GM19239 (cell line): ENCODE data around the gene UBP1.
"Not testable (repeated sequence)": the region's sequence is repeated elsewhere in the genome, so short reads cannot be mapped to it uniquely, and the experiment has no call there.

Experiments
- DNase-seq: peaks from one replicate; pipeline ENCODE4 v3.0.0; 2011; ENCODE audit warnings: low spot score; ENCODE audit not compliant: insufficient read length
- FAIRE-seq: peaks from 2 replicates; lab custom pipeline; 2011; peaks lifted over from hg19 to GRCh38; lab: Jason Lieb, UNC

The UBP1 gene

DNA sequence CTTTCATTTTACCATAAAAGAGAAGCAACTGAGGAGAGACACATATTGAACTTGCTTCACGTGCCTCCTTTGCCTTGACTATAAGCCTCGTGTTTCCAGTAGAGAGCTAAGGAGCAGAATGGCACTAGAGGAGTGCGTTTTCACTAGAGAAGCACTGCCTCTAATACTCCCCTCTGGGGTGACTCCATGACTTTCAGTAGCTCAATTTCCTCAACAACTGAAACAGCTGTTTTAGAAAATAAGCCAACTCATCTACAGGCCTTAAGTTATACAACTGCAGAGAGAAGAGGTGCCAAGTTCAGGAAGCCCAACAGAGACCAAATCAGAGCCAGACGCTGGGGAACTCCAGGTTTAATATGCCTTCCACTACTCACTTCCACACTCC is 1.9 kb downstream of the UBP1 start:
- FAIRE-seq (peak; percentile 70), DNase-seq (no peak)

GRCh38 chr3:33437556-33438283 is 2.5 kb downstream of the UBP1 start:
- FAIRE-seq (no peak), DNase-seq (no peak)

DNA sequence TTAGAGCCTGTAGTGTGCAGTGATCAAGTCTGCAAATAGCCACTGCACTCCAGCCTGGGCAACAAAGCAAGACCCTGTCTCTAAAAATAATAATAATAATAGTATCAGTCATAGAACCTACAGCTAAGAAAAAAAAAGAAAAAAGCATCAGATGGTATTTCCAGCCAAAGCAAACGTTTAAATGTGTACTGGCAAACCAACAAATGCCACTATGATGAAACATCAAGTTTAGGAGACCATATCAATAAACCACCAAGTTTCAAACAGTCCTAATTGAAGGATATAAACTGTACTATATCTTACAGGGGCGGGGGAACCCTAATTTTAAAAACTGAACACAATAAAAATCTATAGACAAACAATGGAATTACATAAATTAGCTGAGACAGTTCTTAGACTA is 6.4 kb downstream of the UBP1 start:
- no peak for FAIRE-seq
- no peak for DNase-seq

- peak; percentile 11 for FAIRE-seq
- no peak for DNase-seq
Measured at GRCh38 chr3:33430571-33430970, 9.6 kb downstream of the UBP1 start.

DNA sequence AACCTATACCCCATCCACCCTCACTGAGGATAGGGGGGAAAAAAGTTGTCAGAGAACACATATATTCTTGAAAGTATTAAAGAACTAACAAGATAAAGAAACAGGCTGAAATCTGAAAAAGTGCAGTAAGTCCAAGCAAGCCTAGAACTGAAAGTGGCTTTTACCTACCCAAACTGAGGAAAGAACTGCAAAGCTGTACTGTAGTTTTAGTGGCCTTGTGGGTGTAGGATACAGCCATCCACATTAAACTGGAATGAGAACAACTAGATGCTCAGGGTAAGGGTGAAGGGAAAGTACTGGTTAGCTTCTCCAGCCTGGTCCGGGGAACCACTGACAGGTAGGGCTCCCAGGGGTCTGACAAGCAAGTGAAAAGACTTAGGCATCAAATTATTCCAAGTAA is 10.1 kb downstream of the UBP1 start:
- DNase-seq, result no peak
- FAIRE-seq, result peak; percentile 88

DNA sequence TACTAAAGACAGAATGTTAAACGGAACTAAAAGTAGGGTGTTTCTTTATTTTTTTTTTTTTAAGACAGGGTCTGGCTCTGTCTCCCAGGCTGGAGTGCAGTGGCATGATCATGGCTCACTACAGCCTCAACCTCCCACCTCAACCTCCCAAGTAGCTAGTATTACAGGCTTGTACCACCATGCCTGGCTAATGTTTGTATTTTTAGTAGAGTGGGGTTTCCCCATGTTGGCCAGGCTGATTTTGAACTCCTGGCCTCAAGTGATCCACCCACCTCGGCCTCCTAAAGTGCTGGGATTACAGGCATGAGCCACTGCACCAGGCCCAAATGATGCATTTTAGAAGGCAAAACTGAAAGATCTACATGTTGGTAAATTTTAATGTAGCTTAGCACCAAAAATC is 10.9 kb downstream of the UBP1 start:
- not testable (repeated sequence) for FAIRE-seq, DNase-seq

- FAIRE-seq, result no peak
Measured at GRCh38 chr3:33428734-33429133, 11.5 kb downstream of the UBP1 start.

GRCh38 chr3:33426630-33427317 is 13.4 kb downstream of the UBP1 start:
- DNase-seq (no peak), FAIRE-seq (no peak)

More at GRCh38 chr3:33428734-33429133, 11.5 kb downstream of the UBP1 start:
- DNase-seq, result no peak

- DNase-seq, result no peak
- no peak for FAIRE-seq
Measured at GRCh38 chr3:33426068-33426467, 14.1 kb downstream of the UBP1 start.

- no peak for FAIRE-seq
Measured at GRCh38 chr3:33425453-33425852, 14.8 kb downstream of the UBP1 start.

GRCh38 chr3:33424606-33425452 is 15.4 kb downstream of the UBP1 start:
- FAIRE-seq, result no peak

More at GRCh38 chr3:33425453-33425852, 14.8 kb downstream of the UBP1 start:
- no peak for DNase-seq

GRCh38 chr3:33420966-33421365 is 19.2 kb downstream of the UBP1 start:
- FAIRE-seq (peak; percentile 11), DNase-seq (no peak)

More at GRCh38 chr3:33424606-33425452, 15.4 kb downstream of the UBP1 start:
- DNase-seq, result no peak

GRCh38 chr3:33419948-33420347 is 20.3 kb downstream of the UBP1 start:
- DNase-seq (no peak), FAIRE-seq (peak; percentile 18)

DNA sequence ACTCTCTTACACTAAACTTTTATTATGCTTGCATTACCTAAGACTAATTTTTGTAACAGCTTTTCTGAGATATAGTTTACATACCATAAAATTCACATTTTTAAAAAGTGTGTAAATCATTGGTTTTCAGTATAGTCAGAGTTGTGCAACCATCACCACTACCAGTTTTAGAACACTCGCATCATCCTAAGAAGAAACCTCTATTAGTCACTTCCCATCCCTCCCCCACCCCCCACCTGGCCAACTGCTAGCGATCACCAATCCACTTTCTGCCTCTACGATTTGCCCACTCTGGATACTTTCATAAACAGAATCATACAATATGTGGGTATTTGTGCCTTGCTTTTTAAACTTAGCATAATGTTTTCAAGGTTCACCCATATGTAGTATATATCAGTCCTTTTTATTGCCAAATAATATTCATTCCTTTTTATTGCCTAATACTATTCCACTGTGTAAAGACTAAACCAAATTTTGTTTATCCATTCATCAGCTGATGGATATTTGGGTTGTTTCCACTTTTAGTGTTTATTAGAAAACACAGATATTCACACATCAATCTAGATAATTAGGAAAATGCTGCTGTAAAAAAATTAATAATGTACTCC is 23.0 kb downstream of the UBP1 start:
- DNase-seq, result no peak
- no peak for FAIRE-seq

DNA sequence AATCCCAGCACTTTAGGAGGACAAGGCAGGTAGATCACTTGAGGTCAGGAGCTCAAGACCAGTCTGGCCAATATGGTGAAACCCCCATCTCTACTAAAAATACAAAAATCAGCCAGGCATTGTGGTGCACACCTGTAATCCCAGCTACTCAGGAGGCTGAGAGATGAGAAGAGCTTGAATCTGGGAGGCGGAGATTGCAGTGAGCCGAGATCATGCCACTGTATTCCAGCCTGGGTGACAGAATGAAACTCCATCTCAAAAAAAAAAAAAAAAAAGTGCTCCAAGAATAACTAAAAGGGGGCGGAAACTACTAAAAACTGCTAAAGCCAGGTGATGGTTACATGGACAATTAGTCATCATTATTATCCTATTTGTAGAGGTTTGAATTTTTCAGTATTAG is 29.4 kb downstream of the UBP1 start:
- FAIRE-seq, DNase-seq: not testable (repeated sequence)

GRCh38 chr3:33403756-33404155 is 36.4 kb downstream of the UBP1 start:
- FAIRE-seq (no peak), DNase-seq (no peak)

DNA sequence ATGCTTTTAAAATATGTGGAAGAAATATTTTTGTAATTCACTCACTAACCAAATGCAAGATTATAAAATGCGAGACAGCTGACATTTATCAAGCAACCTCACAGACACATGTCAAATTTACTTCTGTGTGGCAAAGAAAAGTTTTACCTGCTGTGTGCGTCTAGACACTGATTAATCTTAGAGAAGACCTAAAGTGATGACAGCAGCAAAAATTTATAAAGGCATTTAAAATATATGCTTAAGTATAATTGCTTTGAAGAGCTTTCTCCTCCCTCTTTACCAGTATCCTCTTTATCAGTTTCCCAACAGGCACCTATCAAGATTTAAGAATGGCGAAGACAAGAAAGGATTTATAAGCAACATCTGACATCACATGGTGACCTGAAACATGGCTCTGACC is 37.3 kb downstream of the UBP1 start:
- FAIRE-seq (no peak), DNase-seq (no peak)

- DNase-seq (no peak), FAIRE-seq (no peak)
Measured at GRCh38 chr3:33401781-33402180, 38.4 kb downstream of the UBP1 start.

DNA sequence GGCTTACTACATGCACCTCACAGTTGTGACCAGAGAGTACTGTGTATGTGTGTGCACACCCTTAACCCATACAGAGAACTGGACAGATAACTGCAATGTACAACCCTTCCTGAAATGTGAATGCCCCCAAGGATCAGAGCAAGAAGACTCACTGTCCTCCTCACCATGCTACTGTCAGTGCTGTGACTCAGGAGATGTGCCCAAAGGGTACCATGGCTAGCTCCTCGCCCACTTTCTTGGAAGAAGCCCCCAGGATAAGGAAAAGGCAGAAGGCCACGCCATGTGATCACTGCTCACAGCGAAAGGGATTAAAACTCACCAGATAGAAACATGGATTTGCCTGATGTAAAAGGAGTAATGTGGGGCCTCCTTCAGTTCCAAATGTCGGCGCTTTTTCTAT is 41.8 kb downstream of the UBP1 start:
- no peak for DNase-seq
- no peak for FAIRE-seq

DNA sequence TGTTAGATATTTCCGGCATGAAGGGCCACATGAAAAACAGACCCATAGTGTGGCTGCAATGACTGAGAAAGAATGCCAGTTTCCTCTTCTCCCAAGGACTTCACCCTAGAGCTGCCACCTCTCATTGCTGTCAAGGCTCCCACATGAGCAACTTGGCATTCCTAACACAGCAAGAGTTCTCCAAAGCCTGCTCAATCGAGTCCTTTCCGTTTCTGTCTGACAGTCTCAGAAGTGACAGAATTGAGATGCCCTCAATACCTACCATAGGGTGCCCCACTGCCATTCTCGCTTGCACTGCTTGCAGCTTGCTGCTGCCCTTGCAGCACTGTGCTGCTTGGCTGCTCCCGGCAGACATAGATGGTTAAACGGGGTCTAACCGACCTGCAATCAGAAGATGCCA is 44.3 kb downstream of the UBP1 start:
- FAIRE-seq (no peak), DNase-seq (no peak)
